IMR-90 (cell line): ENCODE measurements around the gene SELENOS. TPM values are rescaled to one million over a fixed set of nuclear protein-coding genes. Genes with fewer than 3 reads are reported as not detected.

Experiments
- ATAC-seq: fragments of 200-7000 bp; cut with Tn5 transposase; 2 replicates; pipeline ENCODE4 v1.9.1; 2020; ENCODE audit warnings: low read depth, mild to moderate bottlenecking, moderate library complexity
- BruUV-seq: library from RNA; stranded (reverse); fragments of 400-500 nt; replicated peaks from 2 replicates; lab custom pipeline; 2021; lab: Mats Ljungman, UMichigan
- CTCF ChIA-PET: fragments of 300-600 bp; formaldehyde crosslinking; extraction: SDS; loops from one replicate; lab custom pipeline; 2021; ENCODE audit warnings: antibody characterized with exemption; lab: Yijun Ruan, JAX
- POLR2A ChIA-PET: fragments of 300-600 bp; sonication (Branson Sonifier 250); formaldehyde crosslinking; loops from one replicate; lab custom pipeline; 2022; ENCODE audit warnings: antibody characterized with exemption; ENCODE audit not compliant: unreplicated experiment; lab: Charles Lee
- DNase-seq: peaks from one replicate; pipeline ENCODE4 v3.0.0; 2013
- H2AFZ ChIP-seq: replicated peaks from 2 replicates; pipeline ENCODE3; 2013; ENCODE audit warnings: low read length, mild to moderate bottlenecking; ENCODE audit not compliant: poor library complexity
- H2AK5ac ChIP-seq: 2 replicates; pipeline ENCODE4 v1.6.1; 2013; ENCODE audit warnings: low read depth, low read length, inconsistent platforms
- H2AK9ac ChIP-seq: replicated peaks from 2 replicates; pipeline ENCODE3; 2013; ENCODE audit warnings: mild to moderate bottlenecking, low read depth, low read length, moderate library complexity; ENCODE audit not compliant: poor library complexity
- H2BK120ac ChIP-seq: 2 replicates; pipeline ENCODE4 v1.6.1; 2013; ENCODE audit warnings: low read depth, low read length, inconsistent platforms
- H2BK15ac ChIP-seq: 3 replicates; pipeline ENCODE4 v1.6.1; 2013; ENCODE audit warnings: low read depth, low read length, inconsistent platforms
- H2BK20ac ChIP-seq: 2 replicates; pipeline ENCODE4 v1.6.1; 2013; ENCODE audit warnings: low read depth, mild to moderate bottlenecking, inconsistent platforms, low read length, moderate library complexity
- H2BK5ac ChIP-seq: 2 replicates; pipeline ENCODE4 v1.6.1; 2013; ENCODE audit warnings: mild to moderate bottlenecking, low read depth, low read length, inconsistent platforms; ENCODE audit not compliant: poor library complexity, severe bottlenecking
- H3K14ac ChIP-seq: replicated peaks from 2 replicates; pipeline ENCODE4 v1.6.1; 2013; ENCODE audit warnings: low read depth, low read length, inconsistent platforms
- H3K18ac ChIP-seq: 2 replicates; pipeline ENCODE4 v1.6.1; 2013; ENCODE audit warnings: low read depth, low read length, control low read depth
- H3K23ac ChIP-seq: 2 replicates; pipeline ENCODE4 v1.6.1; 2013; ENCODE audit warnings: low read depth, low read length, inconsistent platforms
- H3K27ac ChIP-seq: 2 replicates; pipeline ENCODE4 v1.5.1; 2013; ENCODE audit warnings: mild to moderate bottlenecking, control low read depth, low read length; ENCODE audit not compliant: insufficient read depth
- H3K27me3 ChIP-seq: 2 replicates; pipeline ENCODE4 v1.6.1; 2013; ENCODE audit warnings: low read length; ENCODE audit not compliant: control insufficient read depth, insufficient read depth
- H3K36me3 ChIP-seq: 2 replicates; pipeline ENCODE4 v1.6.1; 2013; ENCODE audit warnings: low read length, mixed read lengths; ENCODE audit not compliant: control insufficient read depth, insufficient read depth
- H3K4ac ChIP-seq: 2 replicates; pipeline ENCODE4 v1.6.1; 2013; ENCODE audit warnings: low read depth, low read length, inconsistent platforms
- H3K4me1 ChIP-seq: 2 replicates; pipeline ENCODE4 v1.6.1; 2013; ENCODE audit warnings: low read length, mixed read lengths; ENCODE audit not compliant: control insufficient read depth, insufficient read depth
- H3K4me2 ChIP-seq: 2 replicates; pipeline ENCODE4 v1.6.1; 2013; ENCODE audit warnings: low read depth, mild to moderate bottlenecking, control low read depth, low read length, moderate library complexity
- H3K4me3 ChIP-seq: 2 replicates; pipeline ENCODE4 v1.5.1; 2013; ENCODE audit warnings: low read depth, mild to moderate bottlenecking, control low read depth, low read length, moderate library complexity; ENCODE audit not compliant: insufficient read depth
- H3K56ac ChIP-seq: 2 replicates; pipeline ENCODE4 v1.6.1; 2013; ENCODE audit warnings: low read length, inconsistent platforms; ENCODE audit not compliant: insufficient read depth; ENCODE audit errors: extremely low read depth
- H3K79me1 ChIP-seq, 2 experiments: 2 replicates each; pipeline ENCODE4 v1.6.1; 2013; ENCODE audit warnings: low read length in 2 of 2, inconsistent platforms in 1 of 2, low read depth in 1 of 2
- H3K9ac ChIP-seq: 2 replicates; pipeline ENCODE4 v1.6.1; 2013; ENCODE audit warnings: low read depth, low read length, control low read depth
- H3K9me1 ChIP-seq: 2 replicates; pipeline ENCODE4 v1.6.1; 2013; ENCODE audit warnings: low read length, inconsistent platforms; ENCODE audit not compliant: insufficient read depth
- H3K9me3 ChIP-seq: 2 replicates; pipeline ENCODE4 v1.6.1; 2013; ENCODE audit warnings: low read length; ENCODE audit not compliant: control insufficient read depth, insufficient read depth
- H4K20me1 ChIP-seq: 2 replicates; pipeline ENCODE4 v1.6.1; 2013; ENCODE audit warnings: low read length, inconsistent platforms; ENCODE audit not compliant: insufficient read depth
- H4K5ac ChIP-seq: 2 replicates; pipeline ENCODE4 v1.6.1; 2013; ENCODE audit warnings: mild to moderate bottlenecking, low read depth, low read length, control low read depth
- H4K8ac ChIP-seq, 2 experiments: 2 replicates each; pipeline ENCODE4 v1.6.1; 2013; ENCODE audit warnings: low read depth in 2 of 2, low read length in 2 of 2, control low read depth in 1 of 2, inconsistent platforms in 1 of 2
- H4K91ac ChIP-seq: 2 replicates; pipeline ENCODE4 v1.6.1; 2013; ENCODE audit warnings: low read depth, low read length, inconsistent platforms; ENCODE audit not compliant: insufficient read depth
- CEBPB ChIP-seq: IDR thresholded peaks from 2 replicates; pipeline ENCODE4 v1.6.1; 2012; ENCODE audit warnings: low read depth, low read length, improper control_type of control experiment
- MAFK ChIP-seq: IDR thresholded peaks from 2 replicates; pipeline ENCODE4 v1.6.1; 2012; ENCODE audit warnings: low read depth, low read length, improper control_type of control experiment
- SMC3 ChIP-seq: fragments of 150-350 bp; IDR thresholded peaks from 2 replicates; pipeline ENCODE4 v1.6.1; 2016; ENCODE audit warnings: low read depth, mild to moderate bottlenecking, antibody characterized with exemption, low read length, moderate library complexity
- WGBS, 2 experiments: methylation state at CpG; one replicate each; pipeline versions ENCODE4 v1.1.5 to v1.1.7; 2013; ENCODE audit warnings: missing lambda C conversion rate in 2 of 2; ENCODE audit not compliant: insufficient read length in 1 of 2; ENCODE audit errors: extremely low coverage in 2 of 2; 5-methylcytosine and 5-hydroxymethylcytosine counted together
- dilution Hi-C: fragments of 300-500 bp; cut with HindIII; formaldehyde crosslinking; loops from one replicate; pipeline ENCODE4 v1.14.3; 2018; ENCODE audit warnings: low sequenced_read_pairs; ENCODE audit not compliant: unreplicated experiment
- in situ Hi-C: fragments of 300-500 bp; cut with MboI; formaldehyde crosslinking; loops from 3 replicates; pipeline ENCODE4 v1.14.3; 2019; ENCODE audit warnings: low sequenced_read_pairs, inconsistent platforms, mixed read lengths
- intact Hi-C: fragments of 100-400 bp; cut with micrococcal nuclease; formaldehyde crosslinking; loops from 2 replicates; pipeline ENCODE4 v1.10.0; 2022
- polyA plus RNA-seq, 3 experiments: library from polyadenylated mRNA; depleted of rRNA; stranded (reverse); fragments of >200 nt; gene quantifications; 2 replicates each; pipeline ENCODE4 v1.2.3, GENCODE V29; 2012; ENCODE audit warnings: low replicate concordance in 1 of 3
- total RNA-seq: library from RNA; depleted of rRNA; stranded (reverse); fragments of >200 nt; gene quantifications from 2 replicates; pipeline ENCODE4 v1.2.3, GENCODE V29; 2012

SELENOS gene
- total and polyA plus RNA-seq, 2 of the 4 experiments (the other 2 are of a cell fraction), result 39.8 to 77.1 TPM

GRCh38 chr15:101264911-101265641 lies 12.2 kb downstream of the SELENOS start (continued):
- no peak for TF ChIP-seq MAFK

DNA sequence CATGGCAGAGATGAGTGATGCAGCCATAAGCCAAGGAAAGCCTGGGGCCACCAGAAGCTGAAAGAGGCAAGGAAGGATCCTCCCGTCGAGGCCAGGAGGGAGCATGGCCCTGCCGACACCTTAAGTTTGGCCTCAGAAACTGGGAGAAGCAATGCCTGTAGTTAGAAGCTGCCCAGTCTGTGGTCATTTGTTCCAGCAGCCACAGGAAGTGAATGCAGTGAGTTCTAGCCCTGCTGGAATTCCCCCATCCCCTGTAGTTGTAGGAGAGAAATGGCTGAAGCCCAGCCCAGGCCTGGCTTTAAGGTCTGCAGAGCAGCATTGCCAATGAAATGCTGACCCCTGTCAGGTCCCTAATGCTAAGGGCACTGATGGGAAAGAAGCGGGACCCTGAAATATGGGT lies 13.3 kb downstream of the SELENOS start:
- peaks cover 10% of the 10 kb centered on the region for H3K4me1 ChIP-seq
- no peaks in the 10 kb centered on the region for H3K27me3 ChIP-seq
- H2BK120ac ChIP-seq, result peak overlapping the region; percentile 52; the same call in 1 of the 2 replicates
- DNase-seq (peak; percentile 46), ATAC-seq (no peak)
- H3K23ac ChIP-seq, result no peak overlapping the region
- H3K79me1 ChIP-seq, result 0 out of 4 replicates have a peak, but pooled peaks cover 0 to 6% of the 10 kb centered on the region in 2 experiments
- H2AK9ac ChIP-seq, result peak overlapping the region; percentile 68
- H2BK20ac ChIP-seq, result no peak overlapping the region
- no peaks in the 10 kb centered on the region for H3K9me3 ChIP-seq
- no peak overlapping the region for H2BK5ac ChIP-seq
- H2AFZ ChIP-seq, result peak overlapping the region; percentile 75
- H3K4me2 ChIP-seq, result no peak overlapping the region
- peak overlapping the region in 1 of 2 experiments; percentile 61; a peak in 1 of 4 replicates for H4K8ac ChIP-seq
- H3K4me3 ChIP-seq, result no peak overlapping the region
- H3K18ac ChIP-seq, result no peak overlapping the region
- no peak overlapping the region for H3K56ac ChIP-seq
- dilution Hi-C loops, result no loop called here
- peaks cover 9% of the 10 kb centered on the region; the same call in 1 of the 2 replicates for H4K20me1 ChIP-seq
- no TSS peak for BruUV-seq
- intact Hi-C loops, result no loop called here
- ChIA-PET CTCF (no interaction called here), POLR2A (no interaction called here)
- peaks cover 4% of the 10 kb centered on the region for H3K36me3 ChIP-seq
- peak overlapping the region; percentile 22; the same call in 1 of the 2 replicates for H3K4ac ChIP-seq
- TF ChIP-seq SMC3, result no peak
- no peak for TF ChIP-seq CEBPB
- H4K5ac ChIP-seq, result no peak overlapping the region
- no peak overlapping the region for H3K27ac ChIP-seq
- no peak overlapping the region for H3K14ac ChIP-seq
- H2AK5ac ChIP-seq, result no peak overlapping the region
- peaks cover 23% of the 10 kb centered on the region for H3K9me1 ChIP-seq
- in situ Hi-C loops, result loop anchor here (10.0 to 25.0 kb wide), 3 partner anchors 352 to 629 kb away; partner anchors contain the start of gene LRRK1
- WGBS, 2 experiments, result 95% methylated on average over 3 of the region's 4 CpGs; no CpG with 5 or more reads in 1 of the 2 experiments
- H2BK15ac ChIP-seq, result no peak overlapping the region
- H3K9ac ChIP-seq, result no peak overlapping the region
- H4K91ac ChIP-seq, result no peak overlapping the region
